AG09319 (cell line): ENCODE data around the gene KCNC1.

Experiments
- DNase-seq: peaks from one replicate; pipeline ENCODE4 v3.0.0-alpha.2; 2010; ENCODE audit warnings: low read depth; ENCODE audit errors: extremely low read depth
- TF ChIP-seq, protein P1 (sequence below): IDR thresholded peaks from 2 replicates; pipeline ENCODE4 v1.5.1; 2011; ENCODE audit warnings: low read depth, mild to moderate bottlenecking, inconsistent platforms, low read length, moderate library complexity

Gene KCNC1

DNA sequence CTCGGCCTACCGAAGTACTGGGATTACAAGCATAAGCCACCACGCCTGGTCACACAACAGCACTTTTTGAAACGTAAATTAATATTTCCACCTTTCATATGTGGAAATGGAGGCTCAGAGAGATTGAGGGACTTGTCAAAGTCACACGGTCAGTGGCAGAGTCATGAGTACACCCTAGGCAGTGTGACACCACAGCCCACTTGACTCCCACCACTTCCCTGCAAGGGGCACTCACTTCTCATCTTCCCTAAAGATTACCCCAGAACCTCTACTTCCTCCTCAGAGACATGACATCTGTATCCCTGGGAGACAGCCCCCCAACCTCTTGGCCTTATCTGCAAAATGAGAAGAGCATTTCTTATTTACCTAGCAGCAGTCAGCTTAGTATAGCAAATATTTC lies 31.7 kb upstream of the KCNC1 start:
- no peak for DNase-seq
- TF ChIP-seq, protein P1, sequence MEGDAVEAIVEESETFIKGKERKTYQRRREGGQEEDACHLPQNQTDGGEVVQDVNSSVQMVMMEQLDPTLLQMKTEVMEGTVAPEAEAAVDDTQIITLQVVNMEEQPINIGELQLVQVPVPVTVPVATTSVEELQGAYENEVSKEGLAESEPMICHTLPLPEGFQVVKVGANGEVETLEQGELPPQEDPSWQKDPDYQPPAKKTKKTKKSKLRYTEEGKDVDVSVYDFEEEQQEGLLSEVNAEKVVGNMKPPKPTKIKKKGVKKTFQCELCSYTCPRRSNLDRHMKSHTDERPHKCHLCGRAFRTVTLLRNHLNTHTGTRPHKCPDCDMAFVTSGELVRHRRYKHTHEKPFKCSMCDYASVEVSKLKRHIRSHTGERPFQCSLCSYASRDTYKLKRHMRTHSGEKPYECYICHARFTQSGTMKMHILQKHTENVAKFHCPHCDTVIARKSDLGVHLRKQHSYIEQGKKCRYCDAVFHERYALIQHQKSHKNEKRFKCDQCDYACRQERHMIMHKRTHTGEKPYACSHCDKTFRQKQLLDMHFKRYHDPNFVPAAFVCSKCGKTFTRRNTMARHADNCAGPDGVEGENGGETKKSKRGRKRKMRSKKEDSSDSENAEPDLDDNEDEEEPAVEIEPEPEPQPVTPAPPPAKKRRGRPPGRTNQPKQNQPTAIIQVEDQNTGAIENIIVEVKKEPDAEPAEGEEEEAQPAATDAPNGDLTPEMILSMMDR: no peak

- no peak for DNase-seq
- TF ChIP-seq, protein P1: no peak
Observed at GRCh38 chr11:17703951-17704350, 30.6 kb upstream of the KCNC1 start.

DNA sequence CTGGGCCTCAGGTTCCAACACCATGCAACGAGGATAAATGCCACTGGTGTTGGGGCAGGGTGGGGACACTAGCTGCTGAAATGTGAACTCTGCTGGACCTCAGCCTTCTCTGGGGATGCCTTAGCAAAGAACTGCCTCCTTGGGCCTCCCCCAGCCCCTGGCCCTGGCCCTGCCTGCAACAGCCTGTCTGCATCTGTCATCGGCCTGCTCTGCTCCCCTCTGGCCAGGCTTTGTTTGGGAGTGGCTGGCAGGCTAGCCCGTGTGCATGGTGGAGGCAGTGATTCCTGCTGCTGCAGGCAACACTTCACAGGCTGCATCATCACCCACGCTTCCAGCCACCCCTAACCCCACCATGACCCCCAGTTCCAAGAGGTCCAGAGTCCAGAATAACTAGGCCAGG lies 26.8 kb upstream of the KCNC1 start:
- DNase-seq: no peak
- TF ChIP-seq, protein P1: no peak

- TF ChIP-seq, protein P1: no peak
- no peak for DNase-seq
Observed at GRCh38 chr11:17711836-17712235, 22.7 kb upstream of the KCNC1 start.

DNA sequence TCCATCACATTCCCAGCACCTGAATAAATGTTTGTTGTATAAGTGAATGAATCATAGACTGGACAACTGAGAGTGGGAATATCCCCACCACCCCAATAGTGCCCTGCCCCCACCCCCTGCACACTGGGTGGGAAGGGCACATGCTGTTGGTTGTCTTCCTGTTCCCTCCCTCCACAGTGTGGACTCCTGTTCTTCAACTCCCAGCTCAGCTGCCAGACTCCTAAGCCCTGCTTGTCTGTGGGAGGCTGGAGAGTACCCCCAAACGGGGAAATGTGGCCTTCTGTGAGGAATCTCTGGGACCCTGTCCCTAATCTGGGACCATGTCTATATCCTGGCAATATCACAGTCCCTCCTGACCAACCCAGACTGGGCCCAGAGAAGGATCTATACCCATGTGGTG lies 20.7 kb upstream of the KCNC1 start:
- no peak for DNase-seq
- TF ChIP-seq, protein P1: no peak

- no peak for DNase-seq
- TF ChIP-seq, protein P1: no peak
Observed at GRCh38 chr11:17714356-17714854, 20.2 kb upstream of the KCNC1 start.

DNA sequence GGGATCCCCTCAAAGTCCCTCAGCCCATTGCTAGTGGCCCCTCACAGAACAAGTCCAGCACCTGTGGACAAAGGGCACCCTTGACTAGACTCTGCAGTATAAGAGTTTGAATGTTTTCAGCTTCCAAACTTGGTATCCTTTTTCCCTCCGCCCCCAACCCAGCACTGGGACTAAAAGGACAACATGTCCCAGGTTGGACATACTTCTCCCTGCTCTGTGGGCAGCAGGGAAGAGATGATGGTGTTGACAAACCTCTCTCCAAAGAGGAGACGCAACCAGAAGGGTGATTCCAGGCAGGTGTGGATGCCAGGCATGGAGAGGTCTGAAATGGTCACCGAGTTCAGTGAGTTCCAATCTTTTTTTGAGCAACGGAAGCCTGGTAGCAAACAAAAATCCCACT lies 19.7 kb upstream of the KCNC1 start:
- TF ChIP-seq, protein P1: no peak
- no peak for DNase-seq
